CD4-positive, alpha-beta T cell treated with Interleukin-10 for 1 hour (primary cell): ENCODE measurements around the gene ADARB1.
A peak's percentile ranks its signal among the peaks of the same experiment; 100 is the strongest.

ENCODE experiments used
- DNase-seq: peaks from one replicate; pipeline ENCODE4 v3.0.0-alpha.2; 2020

ADARB1 gene

DNA sequence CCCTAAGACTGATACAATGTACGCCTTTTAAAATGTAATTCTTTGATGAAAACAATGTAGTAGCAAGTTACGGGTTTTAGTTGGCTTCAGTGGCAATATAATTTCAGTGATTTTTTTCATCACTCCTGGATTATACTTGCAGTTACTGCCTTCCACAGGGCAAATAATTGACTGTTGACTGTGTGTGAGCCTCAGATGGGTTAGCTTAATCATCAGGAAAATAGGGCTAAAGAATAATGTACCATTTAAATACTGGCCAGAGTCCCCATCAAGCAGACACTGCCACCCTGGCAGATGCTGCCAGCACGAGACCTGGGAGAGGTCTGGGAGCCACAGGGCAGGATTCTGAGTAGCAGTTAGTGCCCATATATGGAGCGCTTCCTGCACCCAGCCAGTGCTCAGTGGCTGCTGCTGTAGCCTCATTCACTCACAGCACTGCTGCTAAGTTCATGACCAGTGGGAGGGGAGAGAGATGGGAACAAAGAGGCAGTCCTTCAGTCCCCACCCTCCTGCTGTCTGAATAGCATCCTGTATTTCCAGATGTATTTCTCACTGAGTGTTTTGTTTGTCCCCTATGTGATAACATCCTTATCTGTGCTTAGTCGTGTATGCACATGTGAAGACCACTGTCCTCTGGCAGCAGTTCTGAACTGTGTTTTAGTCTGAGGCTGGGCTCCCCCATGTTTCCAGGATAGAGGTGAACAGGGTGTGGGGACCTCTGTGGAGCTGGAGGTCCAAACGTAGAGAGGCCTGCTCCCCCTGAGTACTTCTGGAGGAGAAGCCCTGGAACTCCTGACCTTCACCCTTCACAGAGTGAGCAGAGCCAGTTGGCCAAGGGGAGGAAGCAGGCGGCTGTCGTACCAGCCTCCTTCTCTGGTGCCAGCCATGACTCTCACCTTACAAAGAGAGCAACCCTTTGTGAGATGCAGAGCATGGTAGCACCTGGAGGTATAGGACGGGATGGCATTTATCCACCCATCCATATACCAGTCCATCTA lies 80.4 kb downstream of the ADARB1 start:
- peak; percentile 51 for DNase-seq

GRCh38 chr21:45155910-45156309 lies 81.5 kb downstream of the ADARB1 start:
- DNase-seq: no peak

DNA sequence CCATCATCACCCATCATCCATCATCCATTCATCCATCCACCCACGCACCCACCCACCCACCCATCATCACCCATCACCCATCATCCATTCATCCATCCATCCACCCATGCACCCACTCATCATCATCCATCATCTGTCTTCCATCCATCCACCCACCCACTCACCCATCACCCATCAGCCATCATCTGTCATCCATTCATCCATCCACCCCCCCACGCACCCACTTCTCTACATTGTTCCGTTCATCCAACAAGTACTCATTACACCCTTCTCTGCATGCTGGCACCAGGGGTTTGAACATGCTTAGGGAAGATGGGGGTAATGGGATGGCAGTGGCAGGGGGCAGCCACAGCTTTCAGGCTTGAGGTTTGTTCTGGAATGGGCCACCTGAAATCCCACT lies 82.1 kb downstream of the ADARB1 start:
- no peak for DNase-seq

- no peak for DNase-seq
Measured at GRCh38 chr21:45157932-45158331, 83.6 kb downstream of the ADARB1 start.

DNA sequence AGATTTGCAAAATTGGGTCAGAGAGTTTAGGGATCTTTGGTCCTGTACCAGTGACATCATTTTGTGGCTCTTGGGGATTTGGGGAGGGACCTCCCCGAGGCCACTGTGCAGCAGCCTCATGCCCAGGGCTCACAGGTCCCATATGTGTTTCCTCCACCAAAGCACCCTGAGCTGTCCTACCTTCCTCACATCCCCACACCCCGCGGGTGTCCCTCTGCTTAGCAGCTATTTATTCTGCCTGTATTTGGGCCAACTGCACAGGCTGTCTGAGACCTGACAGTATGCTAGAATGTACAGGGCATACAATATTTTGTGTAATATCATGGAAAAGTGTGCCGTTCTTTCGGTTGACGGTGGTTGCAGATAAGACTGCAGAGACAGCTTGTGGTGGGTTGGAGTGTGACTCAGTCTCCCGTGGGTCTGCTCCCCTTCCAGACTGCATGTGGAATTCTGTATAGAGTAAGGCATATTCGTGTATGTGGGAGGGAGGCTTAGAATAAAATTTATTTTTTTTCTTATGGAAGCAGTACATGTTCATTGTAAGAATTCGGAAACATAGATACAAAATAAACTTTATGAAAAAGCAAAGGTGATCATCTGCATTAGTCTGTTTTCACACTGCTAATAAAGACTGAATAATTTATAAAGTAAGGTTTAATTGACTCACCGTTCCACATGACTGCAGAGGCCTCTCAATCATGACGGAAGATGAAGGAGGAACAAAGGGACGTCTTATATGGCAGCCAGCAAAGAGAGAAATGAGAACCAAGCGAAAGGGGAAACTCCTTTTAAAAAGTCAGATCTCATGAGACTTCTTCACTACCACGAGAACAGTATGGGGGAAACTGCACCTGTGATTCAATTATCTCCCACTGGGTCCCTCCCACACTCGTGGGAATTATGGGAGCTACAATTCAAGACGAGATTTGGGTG lies 84.4 kb downstream of the ADARB1 start:
- no peak for DNase-seq

GRCh38 chr21:45160198-45160597 lies 85.8 kb downstream of the ADARB1 start:
- no peak for DNase-seq

- no peak for DNase-seq
Measured at GRCh38 chr21:45161038-45161945, 86.9 kb downstream of the ADARB1 start.

- no peak for DNase-seq
Measured at GRCh38 chr21:45162115-45162514, 87.7 kb downstream of the ADARB1 start.

- no peak for DNase-seq
Measured at GRCh38 chr21:45162809-45163208, 88.4 kb downstream of the ADARB1 start.

- DNase-seq: no peak
Measured at GRCh38 chr21:45163413-45164123, 89.2 kb downstream of the ADARB1 start.

GRCh38 chr21:45164124-45164511 lies 89.7 kb downstream of the ADARB1 start:
- no peak for DNase-seq

GRCh38 chr21:45164838-45165237 lies 90.5 kb downstream of the ADARB1 start:
- DNase-seq: no peak

- DNase-seq: no peak
Measured at GRCh38 chr21:45166931-45167330, 92.6 kb downstream of the ADARB1 start.

DNA sequence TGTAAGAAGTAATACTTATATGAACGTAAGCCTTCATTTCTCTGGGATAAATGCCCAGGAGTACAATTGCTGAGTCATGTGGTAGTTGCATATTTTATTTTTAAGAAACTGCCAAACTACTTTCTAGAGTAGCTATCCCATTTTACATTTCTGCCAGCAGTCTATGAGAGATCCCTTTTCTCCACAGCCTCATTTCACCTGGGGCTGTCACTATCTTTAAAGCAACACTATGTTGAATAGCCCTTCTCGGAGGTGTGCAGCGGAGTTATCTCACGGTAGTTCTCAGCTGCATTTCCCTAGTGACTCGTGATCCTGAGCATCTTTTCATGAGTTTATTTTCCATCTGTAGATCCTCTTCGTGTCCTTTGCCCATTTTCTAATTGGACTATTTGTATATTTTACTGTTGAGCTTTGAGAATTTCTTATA lies 93.4 kb downstream of the ADARB1 start:
- DNase-seq: no peak

DNA sequence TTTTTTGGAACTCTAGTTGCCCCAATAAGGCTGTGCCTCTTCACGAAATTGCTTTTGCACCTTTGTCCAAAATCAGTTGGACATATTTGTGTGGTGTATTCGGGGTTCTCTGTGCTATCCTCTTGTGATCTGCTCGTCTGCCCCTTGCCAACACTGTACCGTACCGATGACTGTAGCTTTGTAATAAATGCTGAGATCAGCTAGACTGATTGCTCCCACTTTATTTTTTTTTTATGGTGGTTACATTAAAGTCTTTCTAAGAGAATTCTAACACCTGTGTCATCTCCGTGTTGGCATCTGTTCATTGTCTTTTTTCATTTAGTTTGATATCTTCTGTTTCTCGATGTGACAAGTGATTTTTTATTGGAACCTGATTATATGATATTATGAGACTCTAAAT lies 94.1 kb downstream of the ADARB1 start:
- DNase-seq: no peak

DNA sequence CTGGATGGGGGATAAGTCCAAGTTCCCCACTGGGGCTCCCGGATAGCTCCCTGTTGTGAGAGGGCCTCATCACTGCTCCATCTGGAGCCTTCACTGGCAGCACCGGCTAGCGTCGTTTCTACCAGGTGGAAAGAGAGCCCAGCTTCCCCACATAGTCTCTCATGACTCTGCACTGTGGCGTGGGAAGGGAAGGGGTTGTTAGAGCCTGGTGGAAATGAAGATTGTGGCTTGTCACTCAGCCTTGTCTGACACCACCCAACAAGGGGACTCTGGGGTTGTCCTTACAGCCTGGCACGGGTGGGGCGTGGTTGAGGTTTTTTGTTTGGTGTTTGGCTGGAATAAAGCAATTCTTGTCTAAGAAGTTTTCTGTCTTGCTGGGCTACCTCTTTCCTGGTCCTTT lies 94.6 kb downstream of the ADARB1 start:
- DNase-seq: no peak

DNA sequence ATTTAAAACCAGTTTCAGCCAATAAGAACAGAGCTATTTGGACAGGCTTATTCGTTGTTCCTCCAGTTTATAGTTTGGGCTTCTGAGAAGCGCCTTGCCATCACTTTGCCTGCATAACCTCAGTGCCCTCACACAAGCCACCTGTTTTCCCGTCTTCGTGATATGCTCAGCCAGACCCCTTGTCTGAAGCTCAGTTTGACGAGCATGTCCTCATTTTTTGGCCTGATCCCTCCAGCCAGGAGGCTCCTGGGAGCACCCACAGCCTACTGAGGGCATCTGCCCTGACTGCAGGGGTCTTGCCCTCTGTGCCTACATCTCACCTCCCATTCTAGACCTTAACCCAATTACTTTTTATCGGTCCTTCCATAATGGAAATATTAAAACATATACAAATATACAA lies 95.3 kb downstream of the ADARB1 start:
- no peak for DNase-seq

GRCh38 chr21:45170987-45171386 lies 96.6 kb downstream of the ADARB1 start:
- DNase-seq: no peak

GRCh38 chr21:45172420-45172819 lies 98.0 kb downstream of the ADARB1 start:
- DNase-seq: no peak

DNA sequence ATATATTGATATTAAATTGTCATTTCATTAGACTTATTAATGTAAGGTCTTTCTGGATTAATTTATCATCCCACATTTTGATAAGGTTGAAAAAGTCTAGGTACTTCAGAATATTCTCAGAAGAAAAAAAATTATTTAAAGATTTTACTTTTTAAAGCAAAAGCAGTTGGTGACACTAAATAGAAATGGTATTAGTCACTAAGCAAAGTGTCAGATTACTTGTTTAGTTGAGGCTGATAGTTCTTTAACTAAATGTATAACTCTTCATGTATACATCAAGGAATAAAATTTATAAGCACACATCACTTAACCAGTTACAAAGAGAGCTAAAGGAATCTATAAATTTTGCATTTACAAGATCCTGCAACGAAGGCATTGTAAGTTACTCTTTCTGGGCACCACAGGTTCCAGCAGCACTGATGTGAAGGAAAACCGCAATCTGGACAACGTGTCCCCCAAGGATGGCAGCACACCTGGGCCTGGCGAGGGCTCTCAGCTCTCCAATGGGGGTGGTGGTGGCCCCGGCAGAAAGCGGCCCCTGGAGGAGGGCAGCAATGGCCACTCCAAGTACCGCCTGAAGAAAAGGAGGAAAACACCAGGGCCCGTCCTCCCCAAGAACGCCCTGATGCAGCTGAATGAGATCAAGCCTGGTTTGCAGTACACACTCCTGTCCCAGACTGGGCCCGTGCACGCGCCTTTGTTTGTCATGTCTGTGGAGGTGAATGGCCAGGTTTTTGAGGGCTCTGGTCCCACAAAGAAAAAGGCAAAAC lies 101.1 kb downstream of the ADARB1 start:
- DNase-seq: no peak

- no peak for DNase-seq
Measured at GRCh38 chr21:45176141-45176540, 101.8 kb downstream of the ADARB1 start.
